SJSA1 (cell line): Measurements from ENCODE around the gene SMIM21. TPM values are rescaled to one million over a fixed set of nuclear protein-coding genes. Genes with fewer than 3 reads are reported as not detected.

ENCODE experiments used
- DNase-seq, 2 experiments: peaks; one replicate each; pipeline ENCODE4 v3.0.0-alpha.2; 2015 to 2020; ENCODE audit warnings: low spot score in 2 of 2, low read depth in 1 of 2
- H3K27ac ChIP-seq: fragments of 250-450 bp; sonication (Bioruptor Pico); 2 replicates; pipeline ENCODE4 v1.5.1; 2020; ENCODE audit warnings: mild to moderate bottlenecking, moderate library complexity
- H3K27me3 ChIP-seq: fragments of 250-450 bp; sonication (Bioruptor Pico); replicated peaks from 2 replicates; pipeline ENCODE4 v1.5.1; 2020; ENCODE audit warnings: mild to moderate bottlenecking, moderate library complexity
- H3K36me3 ChIP-seq: fragments of 250-450 bp; sonication (Bioruptor Pico); 2 replicates; pipeline ENCODE4 v1.5.1; 2020; ENCODE audit warnings: mild to moderate bottlenecking
- H3K4me1 ChIP-seq: fragments of 250-450 bp; sonication (Bioruptor Pico); replicated peaks from 2 replicates; pipeline ENCODE4 v1.6.1; 2021; ENCODE audit warnings: mild to moderate bottlenecking
- H3K4me3 ChIP-seq: fragments of 250-450 bp; sonication (Bioruptor Pico); 2 replicates; pipeline ENCODE4 v1.5.1; 2020; ENCODE audit warnings: mild to moderate bottlenecking
- H3K9me3 ChIP-seq: fragments of 250-450 bp; sonication (Bioruptor Pico); replicated peaks from 2 replicates; pipeline ENCODE4 v1.5.1; 2020; ENCODE audit warnings: mild to moderate bottlenecking
- total RNA-seq: library from RNA; depleted of rRNA; stranded (reverse); fragments of >200 nt; shearing (Covaris generic); gene quantifications from 2 replicates; pipeline ENCODE4 v1.2.3, GENCODE V29; 2014

SMIM21 gene
- total RNA-seq, 1 experiment from 2014 or later, result not detected

- peak; percentile 91 to 92 for DNase-seq
- Histone ChIP-seq H3K4me1 (peaks cover 31% of the 10 kb centered on the region), H3K27me3 (no peaks in the 10 kb centered on the region), H3K27ac (peak overlapping the region; percentile 27), H3K9me3 (no peaks in the 10 kb centered on the region), H3K36me3 (no peaks in the 10 kb centered on the region), H3K4me3 (no peak overlapping the region)
Measured at GRCh38 chr18:75408554-75409506, 18.7 kb downstream of the SMIM21 start.

GRCh38 chr18:75407468-75408437 is 19.8 kb downstream of the SMIM21 start:
- Histone ChIP-seq H3K4me1 (peaks cover 31% of the 10 kb centered on the region), H3K27ac (peak overlapping the region; percentile 27), H3K4me3 (no peak overlapping the region), H3K27me3 (no peaks in the 10 kb centered on the region), H3K36me3 (no peaks in the 10 kb centered on the region), H3K9me3 (no peaks in the 10 kb centered on the region)
- DNase-seq, result peak in 1 of 2 experiments; percentile 13

- no peak for DNase-seq
- Histone ChIP-seq H3K36me3 (no peaks in the 10 kb centered on the region), H3K4me3 (no peak overlapping the region), H3K27ac (no peak overlapping the region), H3K27me3 (no peaks in the 10 kb centered on the region), H3K9me3 (no peaks in the 10 kb centered on the region), H3K4me1 (peaks cover 31% of the 10 kb centered on the region)
Measured at GRCh38 chr18:75406491-75407445, 20.7 kb downstream of the SMIM21 start.

- no peak for DNase-seq
- no peaks in the 10 kb centered on the region for H3K36me3 ChIP-seq
- H3K27me3 ChIP-seq, result no peaks in the 10 kb centered on the region
- no peaks in the 10 kb centered on the region for H3K9me3 ChIP-seq
- H3K4me3 ChIP-seq, result no peak overlapping the region
- H3K27ac ChIP-seq, result no peak overlapping the region
- peaks cover 31% of the 10 kb centered on the region for H3K4me1 ChIP-seq
Measured at GRCh38 chr18:75405351-75405750, 22.2 kb downstream of the SMIM21 start.

DNA sequence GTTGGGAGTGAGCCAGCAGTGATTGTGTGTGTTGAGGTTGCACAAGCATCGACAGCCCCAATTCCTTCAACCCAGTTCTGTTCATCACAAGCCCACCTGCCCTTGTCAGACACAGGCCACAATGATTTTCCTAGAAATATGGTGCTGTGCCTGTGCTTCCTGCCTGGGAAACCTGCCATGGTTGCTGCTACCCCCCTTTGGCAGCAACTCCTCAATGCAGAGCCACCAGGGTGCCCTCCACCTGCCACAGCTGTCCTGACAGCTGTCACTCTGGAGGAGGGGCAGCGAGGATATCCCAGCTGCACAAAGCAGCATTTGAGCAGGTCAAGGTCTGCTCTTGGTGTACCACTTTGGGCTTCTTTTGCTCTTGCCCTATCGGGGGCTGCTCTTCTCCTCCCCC is 27.1 kb downstream of the SMIM21 start:
- DNase-seq, result no peak
- 0 out of 2 replicates have a peak, but pooled peaks cover under 1% of the 10 kb centered on the region for H3K4me1 ChIP-seq
- H3K9me3 ChIP-seq, result no peaks in the 10 kb centered on the region
- no peak overlapping the region for H3K27ac ChIP-seq
- no peaks in the 10 kb centered on the region for H3K36me3 ChIP-seq
- no peaks in the 10 kb centered on the region for H3K27me3 ChIP-seq
- no peak overlapping the region for H3K4me3 ChIP-seq

DNA sequence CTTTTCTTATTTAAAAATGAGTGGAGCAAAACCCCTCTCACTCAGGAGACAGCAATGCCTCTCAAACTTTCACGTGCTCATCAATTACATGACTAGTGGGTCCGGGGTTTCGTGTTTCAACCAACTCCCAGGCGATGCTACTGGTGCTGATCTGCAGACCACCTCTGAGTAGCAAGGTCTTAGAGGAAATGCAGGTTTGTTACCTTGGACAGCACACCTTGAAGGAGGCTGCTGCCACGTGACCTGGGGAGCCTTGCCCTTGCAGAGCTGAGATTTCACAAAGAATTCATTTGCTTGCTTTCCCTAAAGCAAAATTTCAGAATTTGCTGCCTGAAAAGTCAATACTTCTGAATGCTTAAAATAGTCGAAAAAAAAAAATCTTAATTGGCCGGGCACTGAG is 32.4 kb downstream of the SMIM21 start:
- H3K4me1 ChIP-seq, result peaks cover 9% of the 10 kb centered on the region; the same call in 1 of the 2 replicates
- H3K4me3 ChIP-seq, result no peak overlapping the region
- no peak for DNase-seq
- H3K27me3 ChIP-seq, result no peaks in the 10 kb centered on the region
- no peak overlapping the region for H3K27ac ChIP-seq
- no peaks in the 10 kb centered on the region for H3K9me3 ChIP-seq
- H3K36me3 ChIP-seq, result no peaks in the 10 kb centered on the region

DNA sequence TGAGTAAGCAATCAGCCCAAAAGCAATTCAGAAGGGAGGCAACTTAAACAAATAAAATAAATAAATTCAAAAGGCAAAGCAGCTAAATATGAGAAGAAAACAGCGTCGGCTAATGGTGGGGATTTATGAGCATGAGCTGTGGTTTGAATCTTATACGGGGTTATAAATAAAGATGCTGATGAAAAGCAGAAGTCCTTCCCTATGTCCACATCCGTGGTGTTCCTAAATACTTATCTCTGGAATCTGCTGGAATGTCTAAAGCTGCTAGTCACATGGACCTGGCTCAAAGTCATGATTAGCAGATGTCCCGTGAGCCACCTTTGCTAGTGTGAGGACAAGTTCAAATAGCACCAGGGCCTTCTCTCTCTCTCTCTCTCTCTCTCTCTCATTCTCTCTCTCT is 33.8 kb downstream of the SMIM21 start:
- Histone ChIP-seq H3K9me3 (no peaks in the 10 kb centered on the region), H3K4me1 (peaks cover 9% of the 10 kb centered on the region; the same call in 1 of the 2 replicates), H3K27me3 (no peaks in the 10 kb centered on the region), H3K4me3 (no peak overlapping the region), H3K27ac (no peak overlapping the region), H3K36me3 (no peaks in the 10 kb centered on the region)
- peak in 1 of 2 experiments; percentile 19 for DNase-seq

- Histone ChIP-seq H3K4me3 (no peak overlapping the region), H3K36me3 (no peaks in the 10 kb centered on the region), H3K4me1 (peaks cover 9% of the 10 kb centered on the region; the same call in 1 of the 2 replicates), H3K27ac (no peak overlapping the region), H3K9me3 (no peaks in the 10 kb centered on the region), H3K27me3 (no peaks in the 10 kb centered on the region)
- DNase-seq, result no peak
Measured at GRCh38 chr18:75392226-75392578, 35.3 kb downstream of the SMIM21 start.

GRCh38 chr18:75391279-75392225 is 36.0 kb downstream of the SMIM21 start:
- Histone ChIP-seq H3K36me3 (no peaks in the 10 kb centered on the region), H3K9me3 (no peaks in the 10 kb centered on the region), H3K27ac (no peak overlapping the region), H3K4me1 (peaks cover 9% of the 10 kb centered on the region; the same call in 1 of the 2 replicates), H3K27me3 (no peaks in the 10 kb centered on the region), H3K4me3 (no peak overlapping the region)
- no peak for DNase-seq

GRCh38 chr18:75390854-75391253 is 36.6 kb downstream of the SMIM21 start:
- Histone ChIP-seq H3K27me3 (no peaks in the 10 kb centered on the region), H3K9me3 (no peaks in the 10 kb centered on the region), H3K4me1 (peaks cover 9% of the 10 kb centered on the region; the same call in 1 of the 2 replicates), H3K27ac (no peak overlapping the region), H3K4me3 (no peak overlapping the region), H3K36me3 (no peaks in the 10 kb centered on the region)
- DNase-seq, result no peak

- Histone ChIP-seq H3K4me1 (no peaks in the 10 kb centered on the region), H3K27me3 (no peaks in the 10 kb centered on the region), H3K27ac (no peak overlapping the region), H3K4me3 (no peak overlapping the region), H3K9me3 (no peaks in the 10 kb centered on the region), H3K36me3 (no peaks in the 10 kb centered on the region)
- no peak for DNase-seq
Measured at GRCh38 chr18:75384144-75384543, 43.4 kb downstream of the SMIM21 start.
